Activated naive CD8-positive, alpha-beta T cell (primary cell): Measurements from ENCODE around the gene MTHFD2.
A peak's percentile ranks its signal among the peaks of the same experiment; 100 is the strongest.

Experiments
- H3K27ac Mint-ChIP-seq: one replicate; pipeline ENCODE4 v1.8.0; 2021; ENCODE audit warnings: mixed read lengths
- H3K27me3 Mint-ChIP-seq: one replicate; pipeline ENCODE4 v1.8.0; 2021; ENCODE audit warnings: mixed read lengths
- H3K36me3 Mint-ChIP-seq: one replicate; pipeline ENCODE4 v1.8.0; 2021; ENCODE audit warnings: mixed read lengths
- H3K4me1 Mint-ChIP-seq: one replicate; pipeline ENCODE4 v1.8.0; 2021; ENCODE audit warnings: low read depth, mixed read lengths
- H3K4me3 Mint-ChIP-seq: one replicate; pipeline ENCODE4 v1.8.0; 2021; ENCODE audit warnings: mild to moderate bottlenecking, mixed read lengths
- H3K9me3 Mint-ChIP-seq: one replicate; pipeline ENCODE4 v1.8.0; 2021; ENCODE audit warnings: low read depth, mixed read lengths

The MTHFD2 gene

GRCh38 chr2:74198461-74199274 is at the start of gene MTHFD2:
TSS of gene MTHFD2 (plus strand) at chr2:74198615. CDS start at chr2:74198642, 27 bp downstream.
- peaks cover 9% of the 10 kb centered on the region for H3K36me3 Mint-ChIP-seq
- no peaks in the 10 kb centered on the region for H3K9me3 Mint-ChIP-seq
- no peaks in the 10 kb centered on the region for H3K27me3 Mint-ChIP-seq
- H3K4me1 Mint-ChIP-seq: peaks cover 29% of the 10 kb centered on the region
- H3K27ac Mint-ChIP-seq: peak within 1 kb of the TSS; percentile 100
- peak within 1 kb of the TSS; percentile 99 for H3K4me3 Mint-ChIP-seq

- Mint-ChIP-seq H3K4me1 (peaks cover 3% of the 10 kb centered on the region), H3K27me3 (no peaks in the 10 kb centered on the region), H3K27ac (no peak overlapping the region), H3K4me3 (peak overlapping the region; percentile 19), H3K36me3 (no peaks in the 10 kb centered on the region), H3K9me3 (no peaks in the 10 kb centered on the region)
Observed at GRCh38 chr2:74149247-74149525, 49.2 kb upstream of the MTHFD2 start.

GRCh38 chr2:74149570-74150319 is 48.7 kb upstream of the MTHFD2 start:
- H3K27ac Mint-ChIP-seq: no peak overlapping the region
- H3K4me1 Mint-ChIP-seq: peaks cover 3% of the 10 kb centered on the region
- no peaks in the 10 kb centered on the region for H3K9me3 Mint-ChIP-seq
- H3K27me3 Mint-ChIP-seq: no peaks in the 10 kb centered on the region
- no peaks in the 10 kb centered on the region for H3K36me3 Mint-ChIP-seq
- H3K4me3 Mint-ChIP-seq: peak overlapping the region; percentile 19

- no peak overlapping the region for H3K4me3 Mint-ChIP-seq
- no peaks in the 10 kb centered on the region for H3K9me3 Mint-ChIP-seq
- H3K27ac Mint-ChIP-seq: no peak overlapping the region
- H3K27me3 Mint-ChIP-seq: no peaks in the 10 kb centered on the region
- H3K36me3 Mint-ChIP-seq: no peaks in the 10 kb centered on the region
- no peaks in the 10 kb centered on the region for H3K4me1 Mint-ChIP-seq
Observed at GRCh38 chr2:74152954-74153353, 45.5 kb upstream of the MTHFD2 start.

GRCh38 chr2:74155830-74156229 is 42.6 kb upstream of the MTHFD2 start:
- Mint-ChIP-seq H3K4me3 (no peak overlapping the region), H3K36me3 (no peaks in the 10 kb centered on the region), H3K27me3 (no peaks in the 10 kb centered on the region), H3K27ac (no peak overlapping the region), H3K4me1 (no peaks in the 10 kb centered on the region), H3K9me3 (no peaks in the 10 kb centered on the region)

- H3K9me3 Mint-ChIP-seq: no peaks in the 10 kb centered on the region
- no peak overlapping the region for H3K4me3 Mint-ChIP-seq
- H3K27me3 Mint-ChIP-seq: no peaks in the 10 kb centered on the region
- H3K36me3 Mint-ChIP-seq: peaks cover 12% of the 10 kb centered on the region
- no peak overlapping the region for H3K27ac Mint-ChIP-seq
- H3K4me1 Mint-ChIP-seq: peaks cover 6% of the 10 kb centered on the region
Observed at GRCh38 chr2:74162951-74163350, 35.5 kb upstream of the MTHFD2 start.

- Mint-ChIP-seq H3K27ac (no peak overlapping the region), H3K36me3 (peaks cover 12% of the 10 kb centered on the region), H3K27me3 (no peaks in the 10 kb centered on the region)
Observed at GRCh38 chr2:74164761-74165160, 33.7 kb upstream of the MTHFD2 start.

GRCh38 chr2:74168739-74169138 is 29.7 kb upstream of the MTHFD2 start:
- H3K27me3 Mint-ChIP-seq: no peaks in the 10 kb centered on the region
- peak overlapping the region; percentile 79 for H3K27ac Mint-ChIP-seq
- no peaks in the 10 kb centered on the region for H3K9me3 Mint-ChIP-seq
- H3K4me3 Mint-ChIP-seq: no peak overlapping the region
- H3K4me1 Mint-ChIP-seq: peaks cover 20% of the 10 kb centered on the region
- H3K36me3 Mint-ChIP-seq: peaks cover 14% of the 10 kb centered on the region

More at GRCh38 chr2:74164761-74165160, 33.7 kb upstream of the MTHFD2 start:
- Mint-ChIP-seq H3K9me3 (no peaks in the 10 kb centered on the region), H3K4me3 (no peak overlapping the region), H3K4me1 (peaks cover 12% of the 10 kb centered on the region)

GRCh38 chr2:74174909-74175308 is 23.5 kb upstream of the MTHFD2 start:
- peak overlapping the region; percentile 94 for H3K4me3 Mint-ChIP-seq
- no peaks in the 10 kb centered on the region for H3K9me3 Mint-ChIP-seq
- no peaks in the 10 kb centered on the region for H3K27me3 Mint-ChIP-seq
- H3K36me3 Mint-ChIP-seq: peaks cover 2% of the 10 kb centered on the region
- peak overlapping the region; percentile 7 for H3K27ac Mint-ChIP-seq
- peaks cover 47% of the 10 kb centered on the region for H3K4me1 Mint-ChIP-seq

- peaks cover 39% of the 10 kb centered on the region for H3K4me1 Mint-ChIP-seq
- H3K9me3 Mint-ChIP-seq: no peaks in the 10 kb centered on the region
- peak overlapping the region; percentile 91 for H3K27ac Mint-ChIP-seq
- H3K27me3 Mint-ChIP-seq: no peaks in the 10 kb centered on the region
- no peaks in the 10 kb centered on the region for H3K36me3 Mint-ChIP-seq
- peak overlapping the region; percentile 94 for H3K4me3 Mint-ChIP-seq
Observed at GRCh38 chr2:74177696-74178095, 20.7 kb upstream of the MTHFD2 start.

- Mint-ChIP-seq H3K4me3 (peak within 1 kb of the TSS; percentile 94), H3K36me3 (no peaks in the 10 kb centered on the region), H3K27ac (peak within 1 kb of the TSS; percentile 91), H3K9me3 (no peaks in the 10 kb centered on the region), H3K4me1 (peaks cover 34% of the 10 kb centered on the region), H3K27me3 (no peaks in the 10 kb centered on the region)
Observed at GRCh38 chr2:74178211-74179062, 20.0 kb upstream of the MTHFD2 start, which contains the start of gene MOB1A. TSS of gene MOB1A (minus strand) at chr2:74178879. CDS start at chr2:74178674, 205 bp downstream.

- peak overlapping the region; percentile 94 for H3K4me3 Mint-ChIP-seq
- H3K4me1 Mint-ChIP-seq: peaks cover 32% of the 10 kb centered on the region
- no peaks in the 10 kb centered on the region for H3K27me3 Mint-ChIP-seq
- no peaks in the 10 kb centered on the region for H3K36me3 Mint-ChIP-seq
- H3K9me3 Mint-ChIP-seq: no peaks in the 10 kb centered on the region
- H3K27ac Mint-ChIP-seq: peak overlapping the region; percentile 91
Observed at GRCh38 chr2:74179063-74179865, 19.2 kb upstream of the MTHFD2 start.

GRCh38 chr2:74181739-74182138 is 16.7 kb upstream of the MTHFD2 start:
- no peak overlapping the region for H3K27ac Mint-ChIP-seq
- H3K27me3 Mint-ChIP-seq: no peaks in the 10 kb centered on the region
- H3K9me3 Mint-ChIP-seq: no peaks in the 10 kb centered on the region
- H3K4me1 Mint-ChIP-seq: peaks cover 16% of the 10 kb centered on the region
- H3K4me3 Mint-ChIP-seq: no peak overlapping the region
- H3K36me3 Mint-ChIP-seq: no peaks in the 10 kb centered on the region

GRCh38 chr2:74183878-74184277 is 14.5 kb upstream of the MTHFD2 start:
- no peak overlapping the region for H3K4me3 Mint-ChIP-seq

More at GRCh38 chr2:74183878-74184277, 14.5 kb upstream of the MTHFD2 start:
- Mint-ChIP-seq H3K9me3 (no peaks in the 10 kb centered on the region), H3K27me3 (no peaks in the 10 kb centered on the region), H3K36me3 (no peaks in the 10 kb centered on the region), H3K4me1 (peaks cover 9% of the 10 kb centered on the region), H3K27ac (peak overlapping the region; percentile 2)
